HG03108 (cell line): ENCODE results near the gene CD300H.

Source experiments
- ATAC-seq: cut with Tn5 transposase; IDR thresholded peaks from one replicate; pipeline ENCODE4 v1.9.1; 2021; ENCODE audit warnings: moderate library complexity; ENCODE audit not compliant: unreplicated experiment

CD300H gene

DNA sequence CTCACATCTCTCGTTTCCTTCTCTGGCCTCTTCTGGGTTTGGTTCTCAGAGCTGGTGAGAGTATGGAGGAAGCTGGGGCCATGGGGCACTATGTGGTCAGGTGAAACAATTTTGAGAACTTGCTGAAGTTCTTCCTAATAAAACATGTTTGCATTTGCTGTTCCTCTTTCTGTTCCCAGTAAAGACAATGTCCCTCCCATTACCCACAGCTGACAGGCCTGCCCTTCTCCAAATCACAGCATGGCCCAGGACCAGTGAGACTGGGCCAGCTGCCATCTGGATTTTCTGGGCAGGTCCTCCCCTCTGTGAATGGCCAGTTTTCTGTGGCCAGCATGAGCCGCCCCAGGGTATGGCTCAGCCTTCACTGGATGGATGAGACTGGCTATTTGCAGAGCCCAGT is at the start of gene CD300H:
Gene CD300H, minus strand, starts transcription at position 113 of the 400 bp plus-strand sequence.
- no peak for ATAC-seq

GRCh38 chr17:74616696-74617095 is 49.4 kb upstream of the CD300H start:
- ATAC-seq: no peak

DNA sequence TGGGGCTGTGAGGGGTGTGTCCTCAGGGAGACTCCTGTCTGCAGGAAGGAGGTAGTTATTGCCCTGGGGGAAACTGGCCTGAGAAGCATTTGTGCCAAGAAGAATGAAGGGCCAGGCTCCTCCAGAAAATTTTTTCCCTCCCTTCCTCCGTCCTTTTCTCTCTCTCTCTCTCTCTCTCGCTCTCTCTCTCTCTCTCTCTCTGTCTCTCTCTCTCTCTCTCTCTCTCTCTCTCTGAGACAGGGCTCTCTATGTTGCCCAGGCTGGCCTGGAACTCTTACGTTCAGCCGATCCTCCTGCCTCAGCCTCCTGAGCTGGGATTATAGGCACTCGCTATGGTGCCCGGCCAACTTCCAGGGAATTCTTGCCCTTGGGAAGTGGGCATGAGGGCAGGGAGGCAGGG is 44.7 kb upstream of the CD300H start:
- no peak for ATAC-seq

DNA sequence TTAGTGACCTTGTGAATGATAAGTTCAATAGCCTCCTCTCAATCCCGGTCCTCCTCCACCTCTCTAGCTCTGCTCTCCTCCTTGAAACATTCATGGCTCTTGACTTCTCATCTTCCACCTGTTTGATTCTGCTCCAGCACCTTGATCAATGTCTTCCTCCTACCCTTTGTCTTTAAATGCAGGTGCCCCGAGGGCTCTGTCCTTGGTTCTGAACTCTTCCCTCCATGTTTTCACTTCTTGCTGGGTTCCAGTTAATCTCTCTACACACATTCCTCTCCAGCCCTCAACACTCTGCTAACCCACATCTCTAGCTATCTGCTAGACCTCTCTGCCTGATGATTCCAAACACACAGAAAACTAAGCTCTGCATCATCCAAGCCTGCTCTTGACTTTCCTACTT is 42.8 kb upstream of the CD300H start:
- no peak for ATAC-seq

DNA sequence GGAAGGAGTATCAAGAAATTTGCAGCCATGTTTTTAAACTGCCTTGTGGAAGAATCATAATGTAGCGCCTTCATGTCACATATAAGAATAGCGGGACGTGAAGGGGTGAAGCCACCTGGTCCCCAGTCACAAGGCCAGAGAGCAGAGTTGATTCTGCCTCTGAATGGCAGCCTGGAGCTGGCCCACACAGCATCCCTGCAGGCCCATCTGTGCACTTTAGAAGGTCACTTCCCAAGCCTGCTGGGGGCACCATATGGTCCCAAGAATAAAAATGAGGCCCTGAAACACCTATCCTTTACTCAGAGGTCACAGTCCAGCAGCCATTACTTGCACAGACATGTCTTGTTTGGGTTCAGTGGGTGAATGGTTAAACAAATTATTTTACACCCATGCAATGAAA is 41.2 kb upstream of the CD300H start:
- no peak for ATAC-seq

- ATAC-seq: no peak
Observed at GRCh38 chr17:74607221-74607620, 39.9 kb upstream of the CD300H start.

- ATAC-seq: no peak
Observed at GRCh38 chr17:74606050-74606449, 38.7 kb upstream of the CD300H start.

DNA sequence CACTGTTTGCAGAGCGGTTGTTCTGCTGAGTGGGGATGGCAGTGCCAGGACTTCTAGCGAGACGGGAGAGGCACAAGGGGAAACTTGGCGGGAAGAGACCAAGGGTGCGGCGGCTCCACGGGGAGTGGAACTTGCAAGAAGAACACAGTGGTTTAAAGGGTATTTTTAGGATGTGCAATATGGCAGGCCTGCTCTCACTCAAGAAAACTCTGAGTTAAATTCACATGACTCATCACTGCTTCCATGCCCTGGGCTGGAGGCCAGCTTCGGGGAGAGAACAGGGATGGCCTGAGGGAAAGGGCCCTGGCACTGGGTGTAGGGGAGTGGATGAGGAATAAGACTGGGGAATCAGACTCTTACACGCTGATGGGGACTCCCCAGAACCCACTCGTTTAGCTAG is 38.1 kb upstream of the CD300H start:
- ATAC-seq: no peak

DNA sequence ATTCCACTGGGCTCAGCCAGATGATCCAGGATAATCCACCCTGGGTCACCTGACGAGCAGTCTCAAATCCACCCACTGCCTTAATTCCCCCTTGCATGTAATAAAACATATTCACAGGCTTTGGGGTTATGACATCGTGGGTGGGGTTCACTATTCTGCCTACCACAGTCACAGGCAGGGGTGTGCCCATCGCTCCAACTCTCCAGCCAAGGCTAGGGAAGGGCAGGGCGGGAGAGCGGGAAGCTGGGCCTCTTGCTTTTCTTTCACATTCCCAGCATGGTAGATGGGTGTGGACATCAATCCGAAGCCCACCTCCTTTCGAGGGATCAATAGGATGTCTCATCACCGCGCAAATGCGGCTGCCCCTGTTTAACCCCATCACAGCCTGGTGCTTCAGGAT is 37.5 kb upstream of the CD300H start:
- ATAC-seq: no peak

DNA sequence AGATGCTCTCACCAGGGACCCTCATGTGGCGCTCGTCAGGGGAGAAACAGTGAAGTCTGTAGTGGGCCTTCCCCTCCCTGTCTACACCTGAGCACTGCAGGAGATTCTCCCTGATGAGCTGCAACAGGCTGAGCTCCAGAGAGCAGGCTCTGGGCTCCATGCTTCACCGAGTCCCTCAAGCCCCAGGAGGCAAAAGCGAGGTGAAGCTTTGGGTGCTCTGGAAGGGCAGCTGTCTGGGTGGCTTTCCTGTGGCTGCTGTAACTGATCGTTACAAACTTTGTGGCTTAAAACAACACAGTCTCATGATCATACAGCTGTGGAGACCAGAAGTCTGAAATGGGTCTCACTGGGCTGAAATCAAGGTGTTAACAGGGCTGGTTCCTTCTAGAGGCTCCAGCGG is 36.9 kb upstream of the CD300H start:
- no peak for ATAC-seq

DNA sequence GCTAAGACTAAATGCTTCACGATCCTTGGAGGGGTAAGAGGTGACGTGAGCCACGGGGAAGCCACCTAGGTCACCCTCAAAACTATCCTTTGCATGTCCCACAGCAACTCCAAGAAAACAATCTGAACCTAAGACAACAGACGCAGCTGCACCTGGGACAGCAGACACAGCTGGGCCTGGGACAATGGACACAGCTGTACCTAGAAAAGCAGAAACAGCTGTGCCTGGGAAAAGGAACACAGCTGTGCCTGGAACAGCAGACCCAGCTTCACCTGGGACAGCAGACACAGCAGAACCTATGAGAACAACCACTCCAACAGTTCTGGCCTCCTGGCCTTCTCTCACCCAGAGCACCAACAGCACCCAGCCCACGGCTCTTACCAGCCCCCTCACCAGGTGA is 36.4 kb upstream of the CD300H start:
- no peak for ATAC-seq

DNA sequence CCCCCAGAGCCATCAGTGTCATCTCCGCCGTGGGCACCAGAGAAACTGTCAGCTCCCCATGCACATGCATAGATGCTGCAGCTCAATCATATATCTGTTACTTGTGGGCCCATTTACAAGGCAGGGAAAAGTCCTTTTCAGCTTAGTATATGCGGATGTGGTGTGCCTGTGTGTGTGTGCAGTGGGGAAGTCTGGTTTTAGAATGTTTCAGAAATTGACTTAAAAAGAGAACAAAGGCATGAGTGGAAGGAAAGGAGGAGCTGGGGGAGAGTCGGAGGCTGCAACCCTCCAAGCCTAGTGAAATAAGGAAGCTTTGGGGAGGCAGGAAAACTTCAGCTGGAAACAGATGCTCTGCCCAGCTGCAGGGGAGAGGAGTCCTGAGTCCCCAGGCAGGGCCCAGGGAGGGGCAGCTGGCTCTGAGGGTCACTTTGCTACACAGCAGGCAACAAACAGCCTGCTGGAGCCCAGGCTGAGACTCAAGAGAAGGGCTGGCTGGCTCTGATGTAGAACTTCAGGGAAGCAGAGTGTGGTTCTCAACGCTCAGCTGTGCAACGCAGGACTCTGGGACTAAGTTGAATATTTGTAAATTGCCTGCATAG is 35.8 kb upstream of the CD300H start:
- no peak for ATAC-seq

- ATAC-seq: no peak
Observed at GRCh38 chr17:74601944-74602572, 34.7 kb upstream of the CD300H start.

DNA sequence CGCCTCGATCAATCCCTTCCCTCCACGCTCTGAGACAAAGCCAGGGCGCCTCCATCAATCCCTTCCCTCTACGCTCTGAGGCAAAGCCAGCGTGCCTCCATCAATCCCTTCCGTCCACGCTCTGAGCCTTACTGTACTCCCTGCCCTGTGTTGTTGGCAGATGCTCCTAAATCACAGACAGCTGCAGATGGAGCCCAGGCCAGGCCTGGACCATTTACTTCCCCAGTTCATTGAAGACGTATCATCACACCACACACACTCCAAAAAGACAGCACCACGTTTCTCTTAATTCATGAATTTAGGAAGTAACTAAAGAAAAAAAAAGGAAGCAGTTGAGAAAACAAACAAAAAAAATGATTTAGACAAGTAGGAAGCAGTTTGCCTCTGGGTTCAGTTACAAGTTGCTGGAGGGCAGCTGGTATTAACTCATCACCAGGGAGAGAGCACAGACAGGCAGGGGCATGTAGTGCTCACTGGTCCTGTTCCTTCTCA is 32.2 kb upstream of the CD300H start:
- no peak for ATAC-seq

GRCh38 chr17:74599023-74599399 is 31.7 kb upstream of the CD300H start:
- no peak for ATAC-seq

DNA sequence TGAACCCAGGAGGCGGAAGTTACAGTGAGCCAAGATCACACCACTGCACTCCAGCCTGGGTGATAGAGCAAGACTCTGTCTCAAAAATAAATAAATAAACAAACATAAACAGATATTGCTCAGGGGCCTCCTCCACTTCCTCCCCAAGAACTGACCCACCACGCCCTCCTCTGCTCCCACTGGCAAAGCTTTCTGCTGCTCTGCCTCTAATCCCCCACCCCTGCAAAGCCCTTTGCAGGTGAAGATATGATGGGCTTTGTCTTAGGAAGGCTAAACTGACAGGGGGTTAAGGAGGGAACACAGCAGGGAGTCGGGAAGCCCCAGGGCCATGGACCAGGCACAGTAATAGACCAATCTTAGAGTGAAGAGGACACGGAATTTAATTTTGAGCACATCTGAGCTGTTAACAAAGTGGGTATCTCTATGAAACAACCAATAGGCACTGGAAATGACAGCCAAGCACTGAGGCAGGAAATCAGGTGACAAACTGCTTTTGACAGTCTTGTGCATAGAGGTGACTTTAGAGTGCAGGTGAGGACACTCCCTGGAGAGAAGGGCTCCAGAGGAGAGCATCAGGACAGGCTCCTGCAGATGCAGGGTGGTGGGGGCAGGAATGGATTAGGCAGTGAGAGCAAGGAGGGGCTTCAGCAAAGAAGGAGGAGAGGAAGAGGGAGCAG is 31.2 kb upstream of the CD300H start:
- ATAC-seq: no peak

DNA sequence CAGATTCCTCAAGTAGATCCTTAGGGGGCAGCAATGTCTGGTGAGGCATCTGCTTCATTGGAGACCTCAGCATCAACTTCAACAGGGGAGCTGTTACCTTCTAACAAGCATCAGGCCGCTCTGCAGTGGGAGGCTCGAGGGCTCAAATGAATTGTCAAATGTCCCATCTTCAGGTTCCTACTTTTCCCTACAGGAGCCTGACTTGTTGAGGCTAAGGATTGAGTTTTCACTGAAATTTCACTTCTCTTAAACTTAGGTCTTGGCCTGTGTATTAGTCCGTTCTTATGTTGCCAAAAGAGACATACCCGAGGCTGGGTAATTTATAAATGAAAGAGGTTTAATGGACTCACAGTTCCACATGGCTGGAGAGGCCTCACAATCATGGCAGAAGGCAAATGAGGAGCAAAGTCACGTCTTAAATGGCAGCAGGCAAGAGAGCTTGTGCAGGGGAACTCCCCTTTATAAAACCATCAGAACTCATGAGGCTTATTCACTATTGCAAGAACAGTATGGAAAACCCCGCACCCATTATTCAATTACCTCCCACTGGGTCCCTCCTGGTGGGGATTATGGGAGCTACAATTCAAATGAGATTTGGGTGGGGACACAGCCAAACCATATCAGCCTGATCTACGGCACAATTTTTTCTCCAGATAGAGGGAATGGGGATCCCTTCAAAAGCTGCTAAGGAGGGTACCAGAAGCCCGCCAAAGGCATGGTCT is 29.9 kb upstream of the CD300H start:
- ATAC-seq: no peak

- no peak for ATAC-seq
Observed at GRCh38 chr17:74595037-74595750, 27.9 kb upstream of the CD300H start.

DNA sequence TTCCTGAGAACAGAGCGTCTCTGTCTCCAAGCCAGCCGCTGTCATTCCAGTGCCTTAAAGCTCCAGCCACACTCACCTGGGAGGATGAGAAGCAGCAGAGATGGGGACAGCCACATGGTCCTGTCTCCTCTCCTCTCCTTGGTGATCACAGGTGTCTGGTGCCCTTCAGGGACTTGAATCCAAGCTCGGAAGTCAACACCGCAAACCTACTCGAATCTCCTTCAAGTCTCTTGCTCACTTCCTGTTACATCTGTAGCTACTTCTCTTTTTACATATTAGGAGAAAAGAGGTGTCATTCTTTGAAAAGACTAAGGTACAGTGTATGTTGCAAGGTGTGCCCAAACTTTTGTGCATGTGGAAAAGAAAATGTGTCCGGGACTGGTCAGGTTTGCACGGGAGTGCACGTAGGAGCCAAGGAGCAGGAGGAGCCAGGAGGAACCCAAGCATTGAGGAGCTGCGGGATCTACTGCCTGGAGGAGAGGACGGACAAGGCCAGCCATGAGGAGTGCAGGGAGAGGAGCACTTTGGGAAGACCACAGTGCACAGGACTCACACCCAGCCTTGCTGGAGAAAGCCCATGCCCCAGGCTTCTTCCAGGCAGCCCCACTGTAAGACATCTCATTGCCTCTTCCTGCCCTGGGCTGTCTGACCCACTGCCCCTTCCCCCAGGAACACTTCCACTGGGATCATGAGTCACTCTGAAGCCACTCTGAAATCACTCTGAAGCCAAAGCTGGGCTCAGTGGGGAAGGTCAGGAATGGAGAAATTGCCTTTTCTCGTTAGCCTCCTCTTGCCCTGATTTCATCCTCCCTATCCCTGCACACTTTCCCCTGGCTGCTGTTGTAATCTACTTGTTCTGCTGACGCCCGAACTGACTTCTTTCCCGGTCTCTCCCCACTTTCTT is 25.0 kb upstream of the CD300H start, which contains the start of gene CD300LD:
Gene CD300LD, minus strand, starts transcription at position 197 of the 904 bp plus-strand sequence. Its CDS starts 81 bp downstream, at position 116.
- ATAC-seq: no peak

- no peak for ATAC-seq
Observed at GRCh38 chr17:74591503-74591902, 24.2 kb upstream of the CD300H start.
